ENCODE data around the gene NRG2. TPM values are rescaled to one million over a fixed set of nuclear protein-coding genes. Genes with fewer than 3 reads are reported as not detected.

Gene NRG2
- polyA plus RNA-seq, 1 of the 3 experiments (the other 2 are of a cell fraction), result 3.7 TPM

- POLR2A ChIA-PET, result interaction anchor here (2.0 kb wide), 1 partner anchor 11 kb away, joined by 7 read pairs; the partner anchor contains the start of gene PSD2
Measured at GRCh38 chr5:139806726-139807646, 236.1 kb downstream of the NRG2 start.

GRCh38 chr5:139806111-139806510, 237.0 kb downstream of the NRG2 start:
- no peak overlapping the region for H2AFZ ChIP-seq (ENCODE audit: low read depth)
- DNase-seq, result no peak
- H3K36me3 ChIP-seq (replicated peaks in 1 of 2; ENCODE audit: control insufficient read depth in 1 of 2, insufficient read depth in 2 of 2, low read length in 1 of 2), result no peaks in the 10 kb centered on the region
- 25% methylated on average over 2 of the region's 4 CpGs for WGBS (ENCODE audit: low lambda C conversion rate)
- no peaks in the 10 kb centered on the region for H3K9me3 ChIP-seq
- no peaks in the 10 kb centered on the region for H3K4me1 ChIP-seq (ENCODE audit: control insufficient read depth in 1 of 2, insufficient read depth in 2 of 2, low read depth in 1 of 2, low read length in 1 of 2)
- no peak overlapping the region for H3K27ac ChIP-seq (ENCODE audit: low read depth in 2 of 2, low read length in 1 of 2)
- H3K27me3 ChIP-seq (ENCODE audit: insufficient read depth), result peaks cover 23% of the 10 kb centered on the region
- H3F3A ChIP-seq (replicated peaks; ENCODE audit: insufficient read depth), result no peaks in the 10 kb centered on the region
- TF ChIP-seq MEF2A (IDR thresholded peaks at IDR 0.05; ENCODE audit: borderline replicate concordance, low read depth) (no peak), YY1 (IDR thresholded peaks at IDR 0.05; ENCODE audit: low read depth) (no peak), CTCF (IDR thresholded peaks at IDR 0.05) (no peak), USF2 (IDR thresholded peaks at IDR 0.05; ENCODE audit: borderline replicate concordance, low read depth, low read length) (no peak), RCOR1 (IDR thresholded peaks at IDR 0.05; ENCODE audit: low read length) (no peak), TEAD4 (IDR thresholded peaks at IDR 0.05; ENCODE audit: borderline replicate concordance, insufficient read depth) (no peak), MAX (IDR thresholded peaks at IDR 0.05; ENCODE audit: low read depth) (no peak), REST (IDR thresholded peaks at IDR 0.05; ENCODE audit: low read depth, low read length) (no peak), JUND (IDR thresholded peaks at IDR 0.05) (no peak), NFIC (IDR thresholded peaks at IDR 0.05; ENCODE audit: borderline replicate concordance) (no peak), RAD21 (IDR thresholded peaks at IDR 0.05; ENCODE audit: low read length) (no peak), GABPA (IDR thresholded peaks at IDR 0.05; ENCODE audit: low read depth) (no peak), ZBTB33 (IDR thresholded peaks at IDR 0.05; ENCODE audit: borderline replicate concordance, low read depth) (no peak)
- TF ChIP-seq, protein P1, sequence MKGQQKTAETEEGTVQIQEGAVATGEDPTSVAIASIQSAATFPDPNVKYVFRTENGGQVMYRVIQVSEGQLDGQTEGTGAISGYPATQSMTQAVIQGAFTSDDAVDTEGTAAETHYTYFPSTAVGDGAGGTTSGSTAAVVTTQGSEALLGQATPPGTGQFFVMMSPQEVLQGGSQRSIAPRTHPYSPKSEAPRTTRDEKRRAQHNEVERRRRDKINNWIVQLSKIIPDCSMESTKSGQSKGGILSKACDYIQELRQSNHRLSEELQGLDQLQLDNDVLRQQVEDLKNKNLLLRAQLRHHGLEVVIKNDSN (IDR thresholded peaks at IDR 0.05; ENCODE audit: borderline replicate concordance, low read depth), result no peak
- no peaks in the 10 kb centered on the region for H4K20me1 ChIP-seq (ENCODE audit: insufficient read depth)
- no peaks in the 10 kb centered on the region for H3K9me2 ChIP-seq
- no peaks in the 10 kb centered on the region for H3K79me2 ChIP-seq (ENCODE audit: insufficient read depth)
- no peak overlapping the region for H3K4me2 ChIP-seq
- POLR2A ChIA-PET, result interaction anchor here (2.0 kb wide), 1 partner anchor 10 kb away, joined by 7 read pairs; the partner anchor contains the start of gene PSD2
- CTCF ChIA-PET, result interaction anchor here (0.9 to 6.4 kb wide), 6 partner anchors 8 to 162 kb away, joined by 3 to 34 read pairs (median 4); no protein-coding TSS in a partner anchor
- no peak overlapping the region for H3K9ac ChIP-seq
- no peak overlapping the region for H3K4me3 ChIP-seq (ENCODE audit: low read depth in 2 of 2, low read length in 1 of 2)

More at GRCh38 chr5:139806726-139807646, 236.1 kb downstream of the NRG2 start:
- no peaks in the 10 kb centered on the region for H3K36me3 ChIP-seq (replicated peaks in 1 of 2; ENCODE audit: control insufficient read depth in 1 of 2, insufficient read depth in 2 of 2, low read length in 1 of 2)
- CTCF ChIA-PET, result interaction anchor here (0.6 to 6.4 kb wide), 7 partner anchors 9 to 370 kb away, joined by 3 to 34 read pairs (median 3); partner anchors contain the start of gene NRG2
- no peak for DNase-seq
- 26% methylated on average over 7 of the region's 8 CpGs for WGBS (ENCODE audit: low lambda C conversion rate)
- no peaks in the 10 kb centered on the region for H3K9me2 ChIP-seq
- H4K20me1 ChIP-seq (ENCODE audit: insufficient read depth), result no peaks in the 10 kb centered on the region
- no peaks in the 10 kb centered on the region for H3K4me1 ChIP-seq (ENCODE audit: control insufficient read depth in 1 of 2, insufficient read depth in 2 of 2, low read depth in 1 of 2, low read length in 1 of 2)
- H3K4me3 ChIP-seq (ENCODE audit: low read depth in 2 of 2, low read length in 1 of 2), result no peak overlapping the region
- peaks cover 15% of the 10 kb centered on the region for H3K27me3 ChIP-seq (ENCODE audit: insufficient read depth)
- no peaks in the 10 kb centered on the region for H3F3A ChIP-seq (replicated peaks; ENCODE audit: insufficient read depth)
- H3K4me2 ChIP-seq, result no peak overlapping the region
- H3K27ac ChIP-seq (ENCODE audit: low read depth in 2 of 2, low read length in 1 of 2), result no peak overlapping the region
- H3K9ac ChIP-seq, result no peak overlapping the region
- peak; percentile 26; the same call in 1 of the 2 replicates for TF ChIP-seq RAD21 (IDR thresholded peaks at IDR 0.05; ENCODE audit: low read length)
- no peak for TF ChIP-seq MXI1 (IDR thresholded peaks at IDR 0.05; ENCODE audit: low read depth, low read length)
- no peaks in the 10 kb centered on the region for H3K79me2 ChIP-seq (ENCODE audit: insufficient read depth)
- H3K9me3 ChIP-seq, result no peaks in the 10 kb centered on the region
- no peak overlapping the region for H2AFZ ChIP-seq (ENCODE audit: low read depth)
